HepG2 (cell line): ENCODE results near the gene ZNF207. TPM values are rescaled to one million over a fixed set of nuclear protein-coding genes. Genes with fewer than 3 reads are reported as not detected.

Experiments
- BCL6 ChIP-seq: IDR thresholded peaks from 2 replicates; pipeline ENCODE4 v1.6.1; 2016; ENCODE audit warnings: missing genetic modification reagents, missing compliant biosample characterization
- CENPX ChIP-seq: sonication (generic); formaldehyde crosslinking; IDR thresholded peaks from 2 replicates; pipeline ENCODE4 v1.9.0; 2021; ENCODE audit warnings: mild to moderate bottlenecking, missing genetic modification reagents, moderate library complexity
- CERS6 ChIP-seq: sonication (generic); formaldehyde crosslinking; IDR thresholded peaks from 2 replicates; pipeline ENCODE4 v1.5.0; 2020; ENCODE audit warnings: missing genetic modification reagents
- HINFP ChIP-seq: sonication (generic); formaldehyde crosslinking; IDR thresholded peaks from 2 replicates; pipeline ENCODE4 v1.4.0; 2020; ENCODE audit warnings: low read depth, mild to moderate bottlenecking, missing genetic modification reagents
- HNRNPLL ChIP-seq: fragments of 200-400 bp; formaldehyde crosslinking; IDR thresholded peaks from 2 replicates; pipeline ENCODE4 v1.6.1; 2017; ENCODE audit warnings: mild to moderate bottlenecking, low read depth, low read length; ENCODE audit not compliant: poor library complexity, severe bottlenecking
- PATZ1 ChIP-seq: sonication (generic); formaldehyde crosslinking; IDR thresholded peaks from 2 replicates; pipeline ENCODE4 v1.4.0; 2020; ENCODE audit warnings: missing genetic modification reagents
- PLRG1 ChIP-seq: fragments of 450-650 bp; conservative IDR thresholded peaks from 2 replicates; pipeline ENCODE4 v1.6.1; 2016
- RORA ChIP-seq: sonication (generic); formaldehyde crosslinking; IDR thresholded peaks from 2 replicates; pipeline ENCODE4 v1.5.0; 2020; ENCODE audit warnings: mild to moderate bottlenecking, missing genetic modification reagents, moderate library complexity
- SATB2 ChIP-seq: sonication (generic); formaldehyde crosslinking; IDR thresholded peaks from 2 replicates; pipeline ENCODE4 v1.5.0; 2020; ENCODE audit warnings: missing genetic modification reagents
- SRY ChIP-seq: sonication (generic); formaldehyde crosslinking; IDR thresholded peaks from 2 replicates; pipeline ENCODE4 v1.8.0; 2022; ENCODE audit warnings: mild to moderate bottlenecking, missing genetic modification reagents
- TMF1 ChIP-seq: sonication (generic); formaldehyde crosslinking; IDR thresholded peaks from 2 replicates; pipeline ENCODE4 v1.8.1; 2022; ENCODE audit warnings: low read depth, missing genetic modification reagents
- ZBTB46 ChIP-seq: sonication (generic); formaldehyde crosslinking; IDR thresholded peaks from 2 replicates; pipeline ENCODE4 v1.4.0; 2020; ENCODE audit warnings: mild to moderate bottlenecking, missing genetic modification reagents, borderline replicate concordance
- ZFP36L2 ChIP-seq: sonication (generic); formaldehyde crosslinking; IDR thresholded peaks from 2 replicates; pipeline ENCODE4 v1.4.0; 2020; ENCODE audit warnings: missing genetic modification reagents
- ZFX ChIP-seq: sonication (generic); formaldehyde crosslinking; IDR thresholded peaks from 2 replicates; pipeline ENCODE4 v1.4.0; 2020; ENCODE audit warnings: mild to moderate bottlenecking, low read depth, missing genetic modification reagents, moderate library complexity
- ZGPAT ChIP-seq: IDR thresholded peaks from 2 replicates; pipeline ENCODE4 v1.6.1; 2016; ENCODE audit warnings: mild to moderate bottlenecking
- ZNF18 ChIP-seq: sonication (generic); formaldehyde crosslinking; IDR thresholded peaks from 2 replicates; pipeline ENCODE4 v1.8.0; 2022; ENCODE audit warnings: mild to moderate bottlenecking, missing genetic modification reagents; ENCODE audit not compliant: insufficient replicate concordance
- ZNF629 ChIP-seq: sonication (generic); formaldehyde crosslinking; conservative IDR thresholded peaks from 2 replicates; pipeline ENCODE4 v1.5.0; 2020; ENCODE audit warnings: missing genetic modification reagents
- ZNF720 ChIP-seq: sonication (generic); formaldehyde crosslinking; IDR thresholded peaks from 2 replicates; pipeline ENCODE4 v1.4.0; 2020; ENCODE audit warnings: missing genetic modification reagents
- polyA plus RNA-seq, 8 experiments: library from polyadenylated mRNA; depleted of rRNA in 3 of 8; stranded (reverse) in 7 of 8; unstranded in 1 of 8; fragments of >200 nt; fragmentation: Illumina TruSeq in 4 of 8; extraction: Trizol in 4 of 8; gene quantifications; 2 replicates each; pipeline versions ENCODE4 v1.2.1 to v1.2.3, GENCODE V29; 2011 to 2016; ENCODE audit warnings: low read depth in 4 of 8, missing spikeins in 1 of 8, mixed read lengths in 1 of 8; ENCODE audit not compliant: insufficient read depth in 1 of 8
- total RNA-seq, 5 experiments: library from RNA; depleted of rRNA; stranded (reverse); fragments of >200 nt; fragmentation: Illumina TruSeq; extraction: Trizol; gene quantifications; 2 replicates each; pipeline ENCODE4 v1.2.3, GENCODE V29; 2016; ENCODE audit warnings: low read depth in 1 of 5

The ZNF207 gene
- total and polyA plus RNA-seq, 2 of the 13 experiments (the other 11 are each of a cell fraction or from before 2014, with no cell fraction given): 150 to 164 TPM

GRCh38 chr17:32349854-32350665, at the start of gene ZNF207 (continued):
- TF ChIP-seq TMF1 (CRISPR knock-in tag) (peak; percentile 41; the same call in 1 of the 2 replicates), ZNF18 (CRISPR knock-in tag) (no peak), ZNF629 (0 out of 2 replicates have a peak, but pooled peaks have one; percentile 8), PATZ1 (CRISPR knock-in tag) (no peak), ZGPAT (CRISPR knock-in tag) (peak; percentile 74; the same call in 1 of the 2 replicates), BCL6 (CRISPR knock-in tag) (0 out of 2 replicates have a peak, but pooled peaks have one; percentile 36), SATB2 (CRISPR knock-in tag) (peak; percentile 88; the same call in 1 of the 2 replicates), RORA (CRISPR knock-in tag) (no peak), HNRNPLL (peak; percentile 40), CENPX (CRISPR knock-in tag) (no peak), ZFP36L2 (CRISPR knock-in tag) (no peak; the same call in 1 of the 2 replicates), ZFX (peak; percentile 97), CERS6 (CRISPR knock-in tag) (no peak), ZNF720 (CRISPR knock-in tag) (no peak), SRY (CRISPR knock-in tag) (no peak), ZBTB46 (CRISPR knock-in tag) (no peak), HINFP (CRISPR knock-in tag) (no peak), PLRG1 (no peak)
